IMR-90 (cell line): ENCODE data around the gene DPP6. TPM values are rescaled to one million over a fixed set of nuclear protein-coding genes. Genes with fewer than 3 reads are reported as not detected.

Experiments
- ATAC-seq: fragments of 200-7000 bp; cut with Tn5 transposase; 2 replicates; pipeline ENCODE4 v1.9.1; 2020; ENCODE audit warnings: low read depth, mild to moderate bottlenecking, moderate library complexity
- BruUV-seq: library from RNA; stranded (reverse); fragments of 400-500 nt; replicated peaks from 2 replicates; lab custom pipeline; 2021; lab: Mats Ljungman, UMichigan
- CTCF ChIA-PET: fragments of 300-600 bp; formaldehyde crosslinking; extraction: SDS; loops from one replicate; lab custom pipeline; 2021; ENCODE audit warnings: antibody characterized with exemption; lab: Yijun Ruan, JAX
- POLR2A ChIA-PET: fragments of 300-600 bp; sonication (Branson Sonifier 250); formaldehyde crosslinking; loops from one replicate; lab custom pipeline; 2022; ENCODE audit warnings: antibody characterized with exemption; ENCODE audit not compliant: unreplicated experiment; lab: Charles Lee
- DNase-seq: peaks from one replicate; pipeline ENCODE4 v3.0.0; 2013
- H2AFZ ChIP-seq: replicated peaks from 2 replicates; pipeline ENCODE3; 2013; ENCODE audit warnings: low read length, mild to moderate bottlenecking; ENCODE audit not compliant: poor library complexity
- H2AK5ac ChIP-seq: 2 replicates; pipeline ENCODE4 v1.6.1; 2013; ENCODE audit warnings: low read depth, low read length, inconsistent platforms
- H2AK9ac ChIP-seq: replicated peaks from 2 replicates; pipeline ENCODE3; 2013; ENCODE audit warnings: mild to moderate bottlenecking, low read depth, low read length, moderate library complexity; ENCODE audit not compliant: poor library complexity
- H2BK120ac ChIP-seq: 2 replicates; pipeline ENCODE4 v1.6.1; 2013; ENCODE audit warnings: low read depth, low read length, inconsistent platforms
- H2BK15ac ChIP-seq: 3 replicates; pipeline ENCODE4 v1.6.1; 2013; ENCODE audit warnings: low read depth, low read length, inconsistent platforms
- H2BK20ac ChIP-seq: 2 replicates; pipeline ENCODE4 v1.6.1; 2013; ENCODE audit warnings: low read depth, mild to moderate bottlenecking, inconsistent platforms, low read length, moderate library complexity
- H2BK5ac ChIP-seq: 2 replicates; pipeline ENCODE4 v1.6.1; 2013; ENCODE audit warnings: mild to moderate bottlenecking, low read depth, low read length, inconsistent platforms; ENCODE audit not compliant: poor library complexity, severe bottlenecking
- H3K14ac ChIP-seq: replicated peaks from 2 replicates; pipeline ENCODE4 v1.6.1; 2013; ENCODE audit warnings: low read depth, low read length, inconsistent platforms
- H3K18ac ChIP-seq: 2 replicates; pipeline ENCODE4 v1.6.1; 2013; ENCODE audit warnings: low read depth, low read length, control low read depth
- H3K23ac ChIP-seq: 2 replicates; pipeline ENCODE4 v1.6.1; 2013; ENCODE audit warnings: low read depth, low read length, inconsistent platforms
- H3K27ac ChIP-seq: 2 replicates; pipeline ENCODE4 v1.5.1; 2013; ENCODE audit warnings: mild to moderate bottlenecking, control low read depth, low read length; ENCODE audit not compliant: insufficient read depth
- H3K27me3 ChIP-seq: 2 replicates; pipeline ENCODE4 v1.6.1; 2013; ENCODE audit warnings: low read length; ENCODE audit not compliant: control insufficient read depth, insufficient read depth
- H3K36me3 ChIP-seq: 2 replicates; pipeline ENCODE4 v1.6.1; 2013; ENCODE audit warnings: low read length, mixed read lengths; ENCODE audit not compliant: control insufficient read depth, insufficient read depth
- H3K4ac ChIP-seq: 2 replicates; pipeline ENCODE4 v1.6.1; 2013; ENCODE audit warnings: low read depth, low read length, inconsistent platforms
- H3K4me1 ChIP-seq: 2 replicates; pipeline ENCODE4 v1.6.1; 2013; ENCODE audit warnings: low read length, mixed read lengths; ENCODE audit not compliant: control insufficient read depth, insufficient read depth
- H3K4me2 ChIP-seq: 2 replicates; pipeline ENCODE4 v1.6.1; 2013; ENCODE audit warnings: low read depth, mild to moderate bottlenecking, control low read depth, low read length, moderate library complexity
- H3K4me3 ChIP-seq: 2 replicates; pipeline ENCODE4 v1.5.1; 2013; ENCODE audit warnings: low read depth, mild to moderate bottlenecking, control low read depth, low read length, moderate library complexity; ENCODE audit not compliant: insufficient read depth
- H3K56ac ChIP-seq: 2 replicates; pipeline ENCODE4 v1.6.1; 2013; ENCODE audit warnings: low read length, inconsistent platforms; ENCODE audit not compliant: insufficient read depth; ENCODE audit errors: extremely low read depth
- H3K79me1 ChIP-seq, 2 experiments: 2 replicates each; pipeline ENCODE4 v1.6.1; 2013; ENCODE audit warnings: low read length in 2 of 2, inconsistent platforms in 1 of 2, low read depth in 1 of 2
- H3K9ac ChIP-seq: 2 replicates; pipeline ENCODE4 v1.6.1; 2013; ENCODE audit warnings: low read depth, low read length, control low read depth
- H3K9me1 ChIP-seq: 2 replicates; pipeline ENCODE4 v1.6.1; 2013; ENCODE audit warnings: low read length, inconsistent platforms; ENCODE audit not compliant: insufficient read depth
- H3K9me3 ChIP-seq: 2 replicates; pipeline ENCODE4 v1.6.1; 2013; ENCODE audit warnings: low read length; ENCODE audit not compliant: control insufficient read depth, insufficient read depth
- H4K20me1 ChIP-seq: 2 replicates; pipeline ENCODE4 v1.6.1; 2013; ENCODE audit warnings: low read length, inconsistent platforms; ENCODE audit not compliant: insufficient read depth
- H4K5ac ChIP-seq: 2 replicates; pipeline ENCODE4 v1.6.1; 2013; ENCODE audit warnings: mild to moderate bottlenecking, low read depth, low read length, control low read depth
- H4K8ac ChIP-seq, 2 experiments: 2 replicates each; pipeline ENCODE4 v1.6.1; 2013; ENCODE audit warnings: low read depth in 2 of 2, low read length in 2 of 2, control low read depth in 1 of 2, inconsistent platforms in 1 of 2
- H4K91ac ChIP-seq: 2 replicates; pipeline ENCODE4 v1.6.1; 2013; ENCODE audit warnings: low read depth, low read length, inconsistent platforms; ENCODE audit not compliant: insufficient read depth
- BHLHE40 ChIP-seq: fragments of 150-350 bp; IDR thresholded peaks from 2 replicates; pipeline ENCODE4 v1.6.1; 2016; ENCODE audit warnings: mild to moderate bottlenecking, low read depth, low read length
- CEBPB ChIP-seq: IDR thresholded peaks from 2 replicates; pipeline ENCODE4 v1.6.1; 2012; ENCODE audit warnings: low read depth, low read length, improper control_type of control experiment
- CHD1 ChIP-seq: IDR thresholded peaks from 2 replicates; pipeline ENCODE4 v1.6.1; 2012; ENCODE audit warnings: low read depth, low read length, improper control_type of control experiment
- FOS ChIP-seq: fragments of 150-350 bp; IDR thresholded peaks from 2 replicates; pipeline ENCODE4 v1.6.1; 2016; ENCODE audit warnings: low read depth, low read length
- MAFK ChIP-seq: IDR thresholded peaks from 2 replicates; pipeline ENCODE4 v1.6.1; 2012; ENCODE audit warnings: low read depth, low read length, improper control_type of control experiment
- MAZ ChIP-seq: IDR thresholded peaks from 2 replicates; pipeline ENCODE4 v1.6.1; 2012; ENCODE audit warnings: low read depth, mild to moderate bottlenecking, low read length, improper control_type of control experiment, moderate library complexity, borderline replicate concordance
- MXI1 ChIP-seq: IDR thresholded peaks from 2 replicates; pipeline ENCODE4 v1.6.1; 2012; ENCODE audit warnings: low read depth, mild to moderate bottlenecking, low read length, moderate library complexity, borderline replicate concordance
- NFE2L2 ChIP-seq: fragments of 150-350 bp; IDR thresholded peaks from 2 replicates; pipeline ENCODE4 v1.6.1; 2016; ENCODE audit warnings: low read depth, mild to moderate bottlenecking, low read length
- POLR2A ChIP-seq: IDR thresholded peaks from 2 replicates; pipeline ENCODE4 v1.6.1; 2012; ENCODE audit warnings: mild to moderate bottlenecking, low read depth, low read length
- RAD21 ChIP-seq: IDR thresholded peaks from 2 replicates; pipeline ENCODE4 v1.6.1; 2012; ENCODE audit warnings: low read length, improper control_type of control experiment
- RCOR1 ChIP-seq: IDR thresholded peaks from 2 replicates; pipeline ENCODE4 v1.6.1; 2012; ENCODE audit warnings: mild to moderate bottlenecking, low read length, improper control_type of control experiment; ENCODE audit not compliant: insufficient replicate concordance
- WGBS, 2 experiments: methylation state at CpG; one replicate each; pipeline versions ENCODE4 v1.1.5 to v1.1.7; 2013; ENCODE audit warnings: missing lambda C conversion rate in 2 of 2; ENCODE audit not compliant: insufficient read length in 1 of 2; ENCODE audit errors: extremely low coverage in 2 of 2; 5-methylcytosine and 5-hydroxymethylcytosine counted together
- dilution Hi-C: fragments of 300-500 bp; cut with HindIII; formaldehyde crosslinking; loops from one replicate; pipeline ENCODE4 v1.14.3; 2018; ENCODE audit warnings: low sequenced_read_pairs; ENCODE audit not compliant: unreplicated experiment
- in situ Hi-C: fragments of 300-500 bp; cut with MboI; formaldehyde crosslinking; loops from 3 replicates; pipeline ENCODE4 v1.14.3; 2019; ENCODE audit warnings: low sequenced_read_pairs, inconsistent platforms, mixed read lengths
- intact Hi-C: fragments of 100-400 bp; cut with micrococcal nuclease; formaldehyde crosslinking; loops from 2 replicates; pipeline ENCODE4 v1.10.0; 2022
- polyA plus RNA-seq, 3 experiments: library from polyadenylated mRNA; depleted of rRNA; stranded (reverse); fragments of >200 nt; gene quantifications; 2 replicates each; pipeline ENCODE4 v1.2.3, GENCODE V29; 2012; ENCODE audit warnings: low replicate concordance in 1 of 3
- total RNA-seq: library from RNA; depleted of rRNA; stranded (reverse); fragments of >200 nt; gene quantifications from 2 replicates; pipeline ENCODE4 v1.2.3, GENCODE V29; 2012
- TF ChIP-seq, protein P1 (sequence below): fragments of 150-350 bp; IDR thresholded peaks from 2 replicates; pipeline ENCODE4 v1.6.1; 2016; ENCODE audit warnings: low read depth, mild to moderate bottlenecking, low read length, moderate library complexity, borderline replicate concordance
- TF ChIP-seq, protein P2 (sequence below): fragments of 150-350 bp; IDR thresholded peaks from 2 replicates; pipeline ENCODE4 v1.6.1; 2017; ENCODE audit warnings: mild to moderate bottlenecking, antibody characterized with exemption, low read length, low read depth
- TF ChIP-seq, protein P3 (sequence below): conservative IDR thresholded peaks from 2 replicates; pipeline ENCODE4 v1.5.1; 2012; ENCODE audit warnings: mild to moderate bottlenecking, low read depth, low read length, improper control_type of control experiment

Gene DPP6
- total and polyA plus RNA-seq, 2 of the 4 experiments (the other 2 are of a cell fraction): not detected

DNA sequence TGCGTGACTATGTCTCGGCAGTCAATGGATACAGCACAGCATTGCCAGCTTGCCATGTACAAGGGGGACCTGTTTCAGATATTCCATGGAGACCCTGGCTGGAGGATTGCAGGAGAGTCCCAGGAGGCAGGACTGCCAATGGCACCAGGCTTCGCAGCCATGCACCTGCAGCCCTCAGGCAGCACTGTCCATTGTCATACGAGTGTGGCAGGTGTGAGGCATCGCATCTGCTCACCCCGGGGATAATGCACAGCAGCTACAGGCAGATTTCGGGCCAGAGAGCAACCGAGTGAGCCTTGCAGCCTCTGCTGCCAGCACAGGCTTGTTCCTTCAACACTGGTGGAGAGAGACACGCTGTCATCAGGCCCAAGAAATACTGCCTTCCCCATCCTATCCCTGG, 535.6 kb downstream of the DPP6 start:
- DNase-seq: no peak
- no peak overlapping the region for H3K4me2 ChIP-seq
- no peak overlapping the region for H3K4ac ChIP-seq
- H2BK15ac ChIP-seq: no peak overlapping the region
- no peak overlapping the region for H4K91ac ChIP-seq
- H3K14ac ChIP-seq: no peak overlapping the region
- H2BK5ac ChIP-seq: no peak overlapping the region
- ChIA-PET POLR2A (no interaction called here), CTCF (no interaction called here)
- H3K27ac ChIP-seq: no peak overlapping the region
- no peak overlapping the region for H2BK20ac ChIP-seq
- no peak overlapping the region for H3K18ac ChIP-seq
- H4K8ac ChIP-seq: no peak overlapping the region
- TF ChIP-seq FOS: no peak
- TF ChIP-seq MXI1: no peak
- TF ChIP-seq CEBPB: no peak
- TF ChIP-seq RAD21: no peak
- no peak for TF ChIP-seq POLR2A
- TF ChIP-seq, protein P1, sequence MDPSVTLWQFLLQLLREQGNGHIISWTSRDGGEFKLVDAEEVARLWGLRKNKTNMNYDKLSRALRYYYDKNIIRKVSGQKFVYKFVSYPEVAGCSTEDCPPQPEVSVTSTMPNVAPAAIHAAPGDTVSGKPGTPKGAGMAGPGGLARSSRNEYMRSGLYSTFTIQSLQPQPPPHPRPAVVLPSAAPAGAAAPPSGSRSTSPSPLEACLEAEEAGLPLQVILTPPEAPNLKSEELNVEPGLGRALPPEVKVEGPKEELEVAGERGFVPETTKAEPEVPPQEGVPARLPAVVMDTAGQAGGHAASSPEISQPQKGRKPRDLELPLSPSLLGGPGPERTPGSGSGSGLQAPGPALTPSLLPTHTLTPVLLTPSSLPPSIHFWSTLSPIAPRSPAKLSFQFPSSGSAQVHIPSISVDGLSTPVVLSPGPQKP: no peak
- TF ChIP-seq MAZ: no peak
- TF ChIP-seq CHD1: no peak
- no peak for TF ChIP-seq NFE2L2
- TF ChIP-seq RCOR1: no peak
- TF ChIP-seq, protein P2, sequence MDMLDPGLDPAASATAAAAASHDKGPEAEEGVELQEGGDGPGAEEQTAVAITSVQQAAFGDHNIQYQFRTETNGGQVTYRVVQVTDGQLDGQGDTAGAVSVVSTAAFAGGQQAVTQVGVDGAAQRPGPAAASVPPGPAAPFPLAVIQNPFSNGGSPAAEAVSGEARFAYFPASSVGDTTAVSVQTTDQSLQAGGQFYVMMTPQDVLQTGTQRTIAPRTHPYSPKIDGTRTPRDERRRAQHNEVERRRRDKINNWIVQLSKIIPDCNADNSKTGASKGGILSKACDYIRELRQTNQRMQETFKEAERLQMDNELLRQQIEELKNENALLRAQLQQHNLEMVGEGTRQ: no peak
- TF ChIP-seq, protein P3, sequence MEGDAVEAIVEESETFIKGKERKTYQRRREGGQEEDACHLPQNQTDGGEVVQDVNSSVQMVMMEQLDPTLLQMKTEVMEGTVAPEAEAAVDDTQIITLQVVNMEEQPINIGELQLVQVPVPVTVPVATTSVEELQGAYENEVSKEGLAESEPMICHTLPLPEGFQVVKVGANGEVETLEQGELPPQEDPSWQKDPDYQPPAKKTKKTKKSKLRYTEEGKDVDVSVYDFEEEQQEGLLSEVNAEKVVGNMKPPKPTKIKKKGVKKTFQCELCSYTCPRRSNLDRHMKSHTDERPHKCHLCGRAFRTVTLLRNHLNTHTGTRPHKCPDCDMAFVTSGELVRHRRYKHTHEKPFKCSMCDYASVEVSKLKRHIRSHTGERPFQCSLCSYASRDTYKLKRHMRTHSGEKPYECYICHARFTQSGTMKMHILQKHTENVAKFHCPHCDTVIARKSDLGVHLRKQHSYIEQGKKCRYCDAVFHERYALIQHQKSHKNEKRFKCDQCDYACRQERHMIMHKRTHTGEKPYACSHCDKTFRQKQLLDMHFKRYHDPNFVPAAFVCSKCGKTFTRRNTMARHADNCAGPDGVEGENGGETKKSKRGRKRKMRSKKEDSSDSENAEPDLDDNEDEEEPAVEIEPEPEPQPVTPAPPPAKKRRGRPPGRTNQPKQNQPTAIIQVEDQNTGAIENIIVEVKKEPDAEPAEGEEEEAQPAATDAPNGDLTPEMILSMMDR: no peak
- TF ChIP-seq BHLHE40: no peak
- TF ChIP-seq MAFK: no peak
- H3K56ac ChIP-seq: no peak overlapping the region
- no peaks in the 10 kb centered on the region for H3K4me1 ChIP-seq
- in situ Hi-C loops: no loop called here
- no peak overlapping the region for H2BK120ac ChIP-seq
- ATAC-seq: no peak
- no peak overlapping the region for H3K23ac ChIP-seq
- dilution Hi-C loops: no loop called here
- no peak overlapping the region for H3K9ac ChIP-seq
- intact Hi-C loops: no loop called here
- H4K5ac ChIP-seq: no peak overlapping the region
- no peak overlapping the region for H2AK9ac ChIP-seq
- no peak overlapping the region for H2AFZ ChIP-seq
- 23% methylated on average over 4 of the region's 9 CpGs; no CpG with 5 or more reads in 1 of the 2 experiments for WGBS, 2 experiments
- no peak overlapping the region for H3K4me3 ChIP-seq
- H3K9me3 ChIP-seq: peaks cover 51% of the 10 kb centered on the region
- no TSS peak for BruUV-seq
- H3K36me3 ChIP-seq: no peaks in the 10 kb centered on the region
- no peaks in the 10 kb centered on the region for H3K27me3 ChIP-seq
- H3K79me1 ChIP-seq: no peaks in the 10 kb centered on the region
- H4K20me1 ChIP-seq: no peaks in the 10 kb centered on the region
- H3K9me1 ChIP-seq: no peaks in the 10 kb centered on the region
- H2AK5ac ChIP-seq: no peak overlapping the region
